H9 (cell line): ENCODE results near the gene RNASE2. TPM values are rescaled to one million over a fixed set of nuclear protein-coding genes. Genes with fewer than 3 reads are reported as not detected.
"Not testable (repeated sequence)": the region's sequence is repeated elsewhere in the genome, so short reads cannot be mapped to it uniquely, and the experiment has no call there.

Experiments
- DNase-seq: peaks from one replicate; pipeline ENCODE4 v3.0.0-alpha.2; 2017
- H2AFZ ChIP-seq: one replicate; pipeline ENCODE4 v1.6.1; 2013; ENCODE audit warnings: mild to moderate bottlenecking, low read length, control low read depth, moderate library complexity
- H2AK5ac ChIP-seq: 2 replicates; pipeline ENCODE4 v1.6.1; 2013; ENCODE audit warnings: low read length, control low read depth, mixed read lengths; ENCODE audit not compliant: insufficient read length
- H2BK120ac ChIP-seq: one replicate; pipeline ENCODE4 v1.6.1; 2013; ENCODE audit warnings: low read depth, mild to moderate bottlenecking, low read length, control low read depth, inconsistent platforms; ENCODE audit not compliant: poor library complexity, severe bottlenecking
- H2BK12ac ChIP-seq: 2 replicates; pipeline ENCODE4 v1.6.1; 2013; ENCODE audit warnings: low read length, control low read depth, mixed read lengths, low read depth; ENCODE audit not compliant: insufficient read length
- H2BK15ac ChIP-seq: 2 replicates; pipeline ENCODE4 v1.6.1; 2013; ENCODE audit warnings: low read depth, low read length, control low read depth
- H2BK20ac ChIP-seq: one replicate; pipeline ENCODE4 v1.6.1; 2013; ENCODE audit warnings: low read depth, mild to moderate bottlenecking, low read length, control low read depth, inconsistent platforms; ENCODE audit not compliant: poor library complexity, severe bottlenecking
- H2BK5ac ChIP-seq: 2 replicates; pipeline ENCODE4 v1.6.1; 2013; ENCODE audit warnings: low read length, control low read depth, mixed read lengths; ENCODE audit not compliant: insufficient read length
- H3K14ac ChIP-seq: 2 replicates; pipeline ENCODE4 v1.6.1; 2013; ENCODE audit warnings: low read length, control low read depth; ENCODE audit not compliant: insufficient read depth
- H3K18ac ChIP-seq: 2 replicates; pipeline ENCODE4 v1.6.1; 2013; ENCODE audit warnings: low read depth, mild to moderate bottlenecking, mixed read lengths, low read length, control low read depth; ENCODE audit not compliant: insufficient read length
- H3K23ac ChIP-seq: 2 replicates; pipeline ENCODE4 v1.6.1; 2013; ENCODE audit warnings: low read length, control low read depth, mixed read lengths, low read depth; ENCODE audit not compliant: insufficient read length
- H3K23me2 ChIP-seq: 2 replicates; pipeline ENCODE4 v1.6.1; 2013; ENCODE audit warnings: low read depth, mild to moderate bottlenecking, mixed read lengths, low read length, control low read depth; ENCODE audit not compliant: insufficient read length, poor library complexity, severe bottlenecking
- H3K27ac ChIP-seq: 2 replicates; pipeline ENCODE4 v1.5.1; 2013; ENCODE audit warnings: low read length, control low read depth, mixed read lengths, low read depth; ENCODE audit not compliant: insufficient read length
- H3K27me3 ChIP-seq: 2 replicates; pipeline ENCODE4 v1.6.1; 2013; ENCODE audit warnings: low read length, control low read depth, inconsistent platforms; ENCODE audit not compliant: insufficient read depth
- H3K4ac ChIP-seq: 2 replicates; pipeline ENCODE4 v1.6.1; 2013; ENCODE audit warnings: low read depth, mild to moderate bottlenecking, control low read depth, inconsistent platforms, low read length, moderate library complexity
- H3K4me1 ChIP-seq: 2 replicates; pipeline ENCODE4 v1.6.1; 2013; ENCODE audit warnings: low read length, control low read depth, inconsistent platforms; ENCODE audit not compliant: insufficient read depth
- H3K4me2 ChIP-seq: 2 replicates; pipeline ENCODE4 v1.6.1; 2013; ENCODE audit warnings: low read length, control low read depth, mixed read lengths; ENCODE audit not compliant: insufficient read length, insufficient read depth
- H3K56ac ChIP-seq: 2 replicates; pipeline ENCODE4 v1.6.1; 2013; ENCODE audit warnings: low read depth, mild to moderate bottlenecking, mixed read lengths, low read length, control low read depth; ENCODE audit not compliant: insufficient read length
- H3K79me1 ChIP-seq: 2 replicates; pipeline ENCODE4 v1.6.1; 2013; ENCODE audit warnings: low read depth, mild to moderate bottlenecking, moderate library complexity, low read length, control low read depth, inconsistent platforms; ENCODE audit not compliant: insufficient read depth, poor library complexity, severe bottlenecking
- H3K79me2 ChIP-seq: 2 replicates; pipeline ENCODE4 v1.6.1; 2013; ENCODE audit warnings: low read length, control low read depth, inconsistent platforms; ENCODE audit not compliant: insufficient read depth
- H3K9ac ChIP-seq: 2 replicates; pipeline ENCODE4 v1.6.1; 2013; ENCODE audit warnings: low read length, control low read depth, mixed read lengths; ENCODE audit not compliant: insufficient read length; ENCODE audit errors: extremely low read depth
- H3K9me3 ChIP-seq: one replicate; pipeline ENCODE4 v1.6.1; 2013; ENCODE audit warnings: low read depth, low read length, inconsistent platforms; ENCODE audit not compliant: control insufficient read depth
- H3T11ph ChIP-seq: one replicate; pipeline ENCODE4 v1.6.1; 2013; ENCODE audit warnings: mild to moderate bottlenecking, low read length, control low read depth, inconsistent platforms
- H4K20me1 ChIP-seq: one replicate; pipeline ENCODE4 v1.6.1; 2013; ENCODE audit not compliant: control insufficient read depth, insufficient read length, insufficient read depth
- H4K5ac ChIP-seq: 2 replicates; pipeline ENCODE4 v1.6.1; 2013; ENCODE audit warnings: low read depth, mild to moderate bottlenecking, mixed read lengths, low read length, control low read depth; ENCODE audit not compliant: insufficient read length
- H4K8ac ChIP-seq: replicated peaks from 2 replicates; pipeline ENCODE4 v1.6.1; 2013; ENCODE audit warnings: low read length, control low read depth, mixed read lengths, low read depth; ENCODE audit not compliant: insufficient read length
- H4K91ac ChIP-seq: 2 replicates; pipeline ENCODE4 v1.6.1; 2013; ENCODE audit warnings: low read depth, mild to moderate bottlenecking, moderate library complexity, mixed read lengths, low read length, control low read depth; ENCODE audit not compliant: insufficient read length
- H3K27ac Mint-ChIP-seq, 3 experiments: 2 replicates in 2 of 3; 3 replicates in 1 of 3; pipeline ENCODE4 v1.8.0; 2020 to 2021; ENCODE audit warnings: mixed read lengths in 3 of 3, mild to moderate bottlenecking in 1 of 3, moderate library complexity in 1 of 3
- H3K27me3 Mint-ChIP-seq: 2 replicates; pipeline ENCODE4 v1.8.0; 2021; ENCODE audit warnings: low read depth, mild to moderate bottlenecking, moderate library complexity, mixed read lengths
- H3K36me3 Mint-ChIP-seq, 3 experiments: 2 replicates in 2 of 3; 3 replicates in 1 of 3; pipeline ENCODE4 v1.8.0; 2020 to 2021; ENCODE audit warnings: low read depth in 3 of 3, mixed read lengths in 3 of 3; ENCODE audit not compliant: insufficient read depth in 1 of 3
- H3K4me1 Mint-ChIP-seq, 2 experiments: 2 replicates each; pipeline ENCODE4 v1.8.0; 2020; ENCODE audit warnings: mixed read lengths in 2 of 2
- H3K4me3 Mint-ChIP-seq, 2 experiments: 2 replicates in 1 of 2; 3 replicates in 1 of 2; pipeline ENCODE4 v1.8.0; 2020 to 2021; ENCODE audit warnings: mild to moderate bottlenecking in 2 of 2, mixed read lengths in 2 of 2, moderate library complexity in 1 of 2
- H3K9me3 Mint-ChIP-seq, 2 experiments: 2 replicates in 1 of 2; 3 replicates in 1 of 2; pipeline ENCODE4 v1.8.0; 2020; ENCODE audit warnings: mild to moderate bottlenecking in 2 of 2, mixed read lengths in 2 of 2, moderate library complexity in 1 of 2
- CTCF ChIP-seq: fragments of 200-600 bp; sonication (generic); conservative IDR thresholded peaks from 3 replicates; pipeline ENCODE4 v1.8.0; 2021; ENCODE audit warnings: antibody characterized with exemption, mild to moderate bottlenecking
- WGBS: extraction: QIAGEN DNeasy Blood & Tissue Kit; methylation state at CpG from one replicate; pipeline ENCODE4 v1.1.7; 2013; ENCODE audit warnings: missing lambda C conversion rate, low lambda C conversion rate, mixed read lengths; ENCODE audit not compliant: insufficient read length; ENCODE audit errors: extremely low coverage; 5-methylcytosine and 5-hydroxymethylcytosine counted together
- total RNA-seq: library from RNA; stranded (reverse); gene quantifications from 2 replicates; pipeline ENCODE4 v1.2.1, GENCODE V29; 2021

Gene RNASE2
- total RNA-seq, 1 experiment from 2014 or later: not detected

GRCh38 chr14:20956376-20956976 lies 1.2 kb downstream of the RNASE2 start:
- Histone ChIP-seq H3K23ac (no peak overlapping the region), H3K4ac (no peak overlapping the region), H4K91ac (no peak overlapping the region), H3K18ac (no peak overlapping the region), H3K4me2 (no peak overlapping the region), H3K9ac (no peak overlapping the region), H3K4me1 (no peaks in the 10 kb centered on the region), H2BK5ac (no peak overlapping the region), H3K14ac (no peak overlapping the region), H3K79me1 (no peaks in the 10 kb centered on the region), H2BK12ac (no peak overlapping the region), H3K27me3 (no peaks in the 10 kb centered on the region), H3K27ac (no peak overlapping the region), H3K56ac (no peak overlapping the region), H3K9me3 (no peaks in the 10 kb centered on the region), H3K79me2 (no peaks in the 10 kb centered on the region), H4K8ac (no peak overlapping the region), H4K20me1 (no peaks in the 10 kb centered on the region), H2BK15ac (no peak overlapping the region), H3T11ph (no peak overlapping the region), H2AFZ (no peak overlapping the region), H2AK5ac (no peak overlapping the region), H4K5ac (no peak overlapping the region), H2BK20ac (no peak overlapping the region), H3K23me2 (no peaks in the 10 kb centered on the region), H2BK120ac (no peak overlapping the region)
- peaks cover 7 to 11% of the 10 kb centered on the region in 2 experiments for H3K4me1 Mint-ChIP-seq
- WGBS: no CpG with 5 or more reads among the region's 11 CpGs
- no peak for DNase-seq
- H3K36me3 Mint-ChIP-seq: no peaks in the 10 kb centered on the region; a peak in 1 of 7 replicates
- no peak overlapping the region for H3K4me3 Mint-ChIP-seq
- H3K9me3 Mint-ChIP-seq: no peaks in the 10 kb centered on the region
- H3K27ac Mint-ChIP-seq: no peak overlapping the region
- no peak for TF ChIP-seq CTCF
- H3K27me3 Mint-ChIP-seq: peaks cover 19% of the 10 kb centered on the region

- not testable (repeated sequence) for H3K4me1 ChIP-seq, H3K4me2 ChIP-seq, H4K20me1 ChIP-seq, H4K5ac ChIP-seq, H3K9ac ChIP-seq, H2BK15ac ChIP-seq, H3K4me3 Mint-ChIP-seq, H3K9me3 Mint-ChIP-seq, H3K79me2 ChIP-seq, H3K23me2 ChIP-seq, H2BK120ac ChIP-seq, H4K8ac ChIP-seq, H3K27ac ChIP-seq, H3K56ac ChIP-seq, H3K27ac Mint-ChIP-seq, H3K18ac ChIP-seq, H3K9me3 ChIP-seq, H3K14ac ChIP-seq, DNase-seq, H2BK12ac ChIP-seq, H4K91ac ChIP-seq, H2AFZ ChIP-seq, H3K27me3 ChIP-seq, H2BK5ac ChIP-seq, H3K23ac ChIP-seq, H2BK20ac ChIP-seq, H3K4ac ChIP-seq, H2AK5ac ChIP-seq, H3K79me1 ChIP-seq, H3T11ph ChIP-seq, H3K36me3 Mint-ChIP-seq
- Mint-ChIP-seq H3K27me3 (peaks cover 17% of the 10 kb centered on the region), H3K4me1 (peaks cover 8 to 14% of the 10 kb centered on the region in 2 experiments)
Measured at GRCh38 chr14:20958946-20959345, 3.7 kb downstream of the RNASE2 start.
